Omental fat pad (tissue), 4 donors: ENCODE data around the gene KBTBD4. TPM values are rescaled to one million over a fixed set of nuclear protein-coding genes. Genes with fewer than 3 reads are reported as not detected.

Source experiments
- ATAC-seq: fragments of 150-250 bp; one replicate; pipeline ENCODE4 v1.9.1; 2016; ENCODE audit warnings: mild to moderate bottlenecking, moderate library complexity; ENCODE audit not compliant: low FRiP score
- DNase-seq: peaks from one replicate; pipeline ENCODE4 v3.0.0-alpha.2; 2019; ENCODE audit warnings: low spot score
- total RNA-seq, 4 donors: library from RNA; depleted of rRNA; stranded (reverse); fragments of >200 nt; gene quantifications; one replicate each; pipeline ENCODE4 v1.1.0, GENCODE V29; 2016
- TF ChIP-seq, protein P1 (sequence below), 3 donors: fragments of 450-650 bp; IDR thresholded peaks; one replicate each; pipeline ENCODE4 v1.5.1; 2016 to 2017; ENCODE audit warnings: antibody characterized with exemption in 3 of 3, mild to moderate bottlenecking in 3 of 3, moderate library complexity in 2 of 3

The KBTBD4 gene
- total RNA-seq, 4 donors from 2014 or later, result 12.4 to 18.7 (median 16.7) TPM

DNA sequence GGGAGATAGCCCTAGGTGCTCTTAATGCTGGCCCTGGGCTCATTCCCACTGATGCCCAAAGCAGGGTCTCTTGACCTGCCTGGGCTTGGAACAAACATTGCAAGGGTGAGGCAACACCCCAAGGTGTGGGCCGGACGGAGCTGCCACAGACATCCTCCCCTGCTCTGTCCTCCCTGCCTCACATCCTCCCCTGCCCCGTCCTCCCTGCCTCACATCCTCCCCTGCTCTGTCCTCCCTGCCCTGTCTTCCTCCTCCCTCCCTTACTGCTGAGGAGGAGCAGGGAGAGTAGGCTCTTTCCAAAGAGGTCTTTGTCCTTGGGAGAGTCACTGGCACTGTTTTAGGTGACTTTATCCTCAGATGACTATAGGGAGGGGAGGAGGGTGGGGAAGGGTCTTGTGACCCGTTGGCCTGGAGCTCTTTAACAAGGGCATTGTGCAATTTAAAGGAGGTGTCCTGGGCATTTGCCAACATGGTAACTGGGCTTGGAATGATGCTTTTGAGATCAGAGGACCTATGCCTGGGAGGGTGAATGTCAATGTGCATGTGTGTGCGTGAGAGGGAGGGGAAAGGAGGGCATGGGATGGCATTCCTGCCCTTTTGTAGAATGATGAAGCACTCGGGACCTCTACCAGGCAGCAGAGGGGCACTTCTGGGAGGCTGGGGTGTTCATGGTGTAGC is 8.4 kb upstream of the KBTBD4 start:
- ATAC-seq (no peak), DNase-seq (no peak)
- TF ChIP-seq, protein P1, sequence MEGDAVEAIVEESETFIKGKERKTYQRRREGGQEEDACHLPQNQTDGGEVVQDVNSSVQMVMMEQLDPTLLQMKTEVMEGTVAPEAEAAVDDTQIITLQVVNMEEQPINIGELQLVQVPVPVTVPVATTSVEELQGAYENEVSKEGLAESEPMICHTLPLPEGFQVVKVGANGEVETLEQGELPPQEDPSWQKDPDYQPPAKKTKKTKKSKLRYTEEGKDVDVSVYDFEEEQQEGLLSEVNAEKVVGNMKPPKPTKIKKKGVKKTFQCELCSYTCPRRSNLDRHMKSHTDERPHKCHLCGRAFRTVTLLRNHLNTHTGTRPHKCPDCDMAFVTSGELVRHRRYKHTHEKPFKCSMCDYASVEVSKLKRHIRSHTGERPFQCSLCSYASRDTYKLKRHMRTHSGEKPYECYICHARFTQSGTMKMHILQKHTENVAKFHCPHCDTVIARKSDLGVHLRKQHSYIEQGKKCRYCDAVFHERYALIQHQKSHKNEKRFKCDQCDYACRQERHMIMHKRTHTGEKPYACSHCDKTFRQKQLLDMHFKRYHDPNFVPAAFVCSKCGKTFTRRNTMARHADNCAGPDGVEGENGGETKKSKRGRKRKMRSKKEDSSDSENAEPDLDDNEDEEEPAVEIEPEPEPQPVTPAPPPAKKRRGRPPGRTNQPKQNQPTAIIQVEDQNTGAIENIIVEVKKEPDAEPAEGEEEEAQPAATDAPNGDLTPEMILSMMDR (IDR thresholded peaks at IDR 0.05), result no peak

DNA sequence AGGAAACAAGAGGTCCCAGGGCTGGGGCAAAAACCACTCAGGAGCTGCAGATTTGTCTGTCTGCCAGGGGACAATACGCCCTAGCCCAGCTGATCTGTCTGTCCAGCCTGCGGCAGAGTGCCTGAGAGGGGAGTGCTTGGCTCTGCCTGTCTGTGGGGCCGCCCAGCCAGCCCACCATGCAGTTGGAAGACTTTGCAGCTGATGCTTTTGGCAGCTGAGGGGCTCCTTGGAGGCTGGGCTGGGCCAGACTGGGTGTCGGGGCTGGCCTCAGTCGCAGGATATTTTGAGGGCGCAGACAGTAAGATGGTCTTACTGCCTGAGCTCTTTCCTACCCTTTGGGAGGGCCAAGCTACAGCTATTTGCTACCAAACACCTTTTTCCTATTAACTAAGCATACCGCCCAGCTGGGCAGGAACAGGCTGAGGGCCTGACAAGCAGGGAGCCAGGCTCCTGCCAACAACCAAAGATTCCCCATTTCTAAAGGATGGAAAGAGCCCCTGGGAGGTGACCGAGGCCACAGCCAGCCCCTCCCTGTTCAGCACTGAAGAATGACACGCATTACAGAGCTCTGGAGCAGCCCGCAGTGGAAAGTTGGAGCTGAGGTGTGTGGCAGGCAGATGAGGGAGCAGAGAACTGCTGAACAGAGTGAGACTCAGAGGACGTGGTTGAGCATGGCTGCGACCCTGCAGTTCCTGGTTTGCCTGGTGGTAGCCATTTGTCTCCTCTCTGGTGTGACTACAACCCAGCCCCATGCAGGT is 7.5 kb upstream of the KBTBD4 start, which contains the start of gene FAM180B:
FAM180B (plus strand) TSS at position 581 of the 758 bp plus-strand sequence; CDS start at position 672, 91 bp downstream.
- ATAC-seq, result no peak
- DNase-seq, result no peak
- TF ChIP-seq, protein P1 (IDR thresholded peaks at IDR 0.05), result no peak

DNA sequence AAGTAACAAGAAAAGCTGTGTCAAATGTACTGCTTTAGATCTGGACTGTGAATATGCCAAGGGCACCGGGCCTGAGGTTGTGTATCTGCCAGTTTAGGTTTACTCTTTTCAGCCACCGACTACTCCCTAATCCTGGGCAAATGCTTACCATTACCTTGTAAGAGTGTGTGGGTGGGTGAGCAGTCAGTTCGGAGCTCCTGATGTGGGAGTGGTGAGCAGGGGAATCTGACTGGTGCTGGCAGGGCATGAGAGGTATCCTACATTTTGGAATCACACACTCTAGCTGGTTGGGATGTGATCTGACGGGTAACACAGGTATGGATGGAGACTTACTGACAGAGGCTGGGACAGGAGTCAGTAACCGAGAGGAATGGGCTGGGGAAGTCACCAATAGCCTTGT is 5.1 kb upstream of the KBTBD4 start:
- ATAC-seq (no peak), DNase-seq (no peak)
- TF ChIP-seq, protein P1 (IDR thresholded peaks at IDR 0.05), result no peak

DNA sequence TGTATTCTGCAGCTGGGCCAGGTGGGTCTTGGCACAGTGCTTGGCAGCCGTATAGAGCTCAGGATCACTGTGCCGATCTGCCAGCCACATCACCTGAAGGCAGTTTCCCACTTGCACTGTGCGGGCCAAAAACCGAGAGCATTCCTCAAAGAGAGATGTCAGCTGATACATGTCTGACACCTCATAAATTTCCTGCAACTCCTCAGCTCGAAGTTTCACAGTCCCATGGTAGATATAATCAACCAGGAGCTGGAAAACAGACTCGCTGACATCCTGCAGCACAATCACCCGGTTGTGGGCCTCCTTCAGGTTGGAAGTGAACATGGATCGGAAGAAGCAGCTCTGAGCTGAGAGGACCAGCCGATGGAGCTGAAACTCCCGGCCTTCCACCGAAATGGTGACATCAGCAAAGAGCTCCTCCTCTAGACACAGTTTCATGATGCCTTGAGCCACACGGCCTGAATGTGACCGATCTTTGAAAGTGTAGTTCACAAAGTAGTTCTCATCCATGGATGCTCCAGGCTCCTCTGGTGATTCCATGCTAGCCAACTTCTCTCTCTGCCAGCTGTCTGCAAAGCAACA is 1.2 kb downstream of the KBTBD4 start:
- DNase-seq, result no peak
- TF ChIP-seq, protein P1 (IDR thresholded peaks at IDR 0.05), result no peak
- ATAC-seq, result no peak

DNA sequence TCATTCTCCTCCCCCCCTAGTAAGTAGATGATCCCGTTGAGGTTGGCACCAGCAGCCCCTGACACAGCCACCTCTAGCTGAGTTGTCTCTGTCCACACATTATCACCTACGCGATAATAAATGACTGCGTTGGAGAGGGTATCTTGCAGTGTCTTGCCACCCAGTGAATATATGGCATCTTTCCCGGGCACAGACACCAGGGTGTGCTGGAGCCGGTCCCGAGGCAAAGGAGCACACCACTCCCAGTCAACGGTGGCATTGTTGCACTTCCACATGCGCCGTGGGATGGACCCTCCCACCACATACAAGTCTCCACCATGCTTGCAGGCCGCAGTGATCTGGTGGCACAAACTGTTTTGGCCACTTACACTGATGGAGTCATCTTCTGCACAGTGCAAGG is 5.4 kb downstream of the KBTBD4 start:
- TF ChIP-seq, protein P1 (IDR thresholded peaks at IDR 0.05), result no peak
- no peak for ATAC-seq
- DNase-seq, result no peak

DNA sequence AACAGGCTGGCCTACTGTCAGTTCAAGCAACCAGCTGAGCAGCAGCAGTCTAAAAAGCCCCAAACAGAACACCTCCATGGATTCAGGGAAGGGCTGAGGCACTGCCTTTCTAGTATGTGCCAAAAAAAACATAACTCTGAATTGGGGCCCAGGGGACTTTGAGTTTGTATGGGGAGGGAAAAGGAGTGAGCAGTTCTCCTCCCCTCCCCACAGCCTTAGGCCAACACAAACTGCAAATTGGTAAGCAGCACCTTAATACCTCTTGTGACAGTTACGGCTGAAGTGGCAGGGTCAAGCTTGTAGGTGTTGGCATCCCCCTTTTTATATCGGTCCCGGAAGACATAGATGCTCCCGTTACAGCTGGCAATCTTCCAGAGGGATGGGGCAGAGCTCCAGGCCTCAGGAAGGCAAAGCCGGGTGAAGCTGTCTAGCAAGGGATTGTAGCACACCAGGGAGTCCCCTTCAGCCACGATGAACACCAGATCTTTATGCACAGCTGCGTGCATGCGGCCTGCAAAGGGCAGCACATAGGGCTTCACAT is 6.0 kb downstream of the KBTBD4 start:
- DNase-seq, result no peak
- TF ChIP-seq, protein P1 (IDR thresholded peaks at IDR 0.05), result no peak
- ATAC-seq, result no peak
